OCI-LY1 (cell line): ENCODE data around the gene C3orf33.

Experiments
- H2AFZ ChIP-seq: fragments of 200-600 bp; sonication (generic), shearing (Covaris generic); 2 replicates; pipeline ENCODE4 v1.6.0; 2014; ENCODE audit warnings: antibody characterized with exemption, mild to moderate bottlenecking, low read length
- H3F3A ChIP-seq: fragments of 200-600 bp; sonication (generic), shearing (Covaris generic); 2 replicates; pipeline ENCODE4 v1.6.0; 2014; ENCODE audit warnings: mild to moderate bottlenecking, antibody characterized with exemption, low read length, moderate library complexity; ENCODE audit not compliant: insufficient read depth
- H3K27ac ChIP-seq: fragments of 200-600 bp; sonication (generic); 2 replicates; pipeline ENCODE4 v1.5.1; 2014; ENCODE audit warnings: low read length, mixed run types, mild to moderate bottlenecking, low read depth; ENCODE audit not compliant: poor library complexity, severe bottlenecking
- H3K27me3 ChIP-seq: fragments of 200-600 bp; sonication (generic); 2 replicates; pipeline ENCODE4 v1.6.0; 2014; ENCODE audit warnings: antibody characterized with exemption, mild to moderate bottlenecking, low read length, moderate library complexity; ENCODE audit not compliant: insufficient read depth
- H3K36me3 ChIP-seq: fragments of 200-600 bp; sonication (generic); 2 replicates; pipeline ENCODE4 v1.6.1; 2014; ENCODE audit warnings: mild to moderate bottlenecking, antibody characterized with exemption, low read length, moderate library complexity, mixed read lengths; ENCODE audit not compliant: insufficient read depth
- H3K4me1 ChIP-seq: fragments of 200-600 bp; sonication (generic); 2 replicates; pipeline ENCODE4 v1.5.1; 2014; ENCODE audit warnings: mild to moderate bottlenecking, low read length, moderate library complexity; ENCODE audit not compliant: insufficient read depth, severe bottlenecking
- H3K4me2 ChIP-seq: fragments of 200-600 bp; sonication (generic), shearing (Covaris generic); 2 replicates; pipeline ENCODE4 v1.6.1; 2014; ENCODE audit warnings: low read length
- H3K4me3 ChIP-seq: fragments of 200-600 bp; sonication (generic); 2 replicates; pipeline ENCODE4 v1.5.1; 2014; ENCODE audit warnings: low read length, low read depth, mild to moderate bottlenecking, mixed read lengths; ENCODE audit not compliant: poor library complexity, severe bottlenecking
- H3K79me2 ChIP-seq: fragments of 200-600 bp; shearing (Covaris generic); 2 replicates; pipeline ENCODE4 v1.6.1; 2016; ENCODE audit warnings: mixed run types, low read length, mixed read lengths; ENCODE audit not compliant: insufficient read depth
- H3K9ac ChIP-seq: fragments of 200-600 bp; sonication (generic), shearing (Covaris generic); 2 replicates; pipeline ENCODE4 v1.6.1; 2014; ENCODE audit warnings: mild to moderate bottlenecking, low read length, mixed read lengths
- H3K9me2 ChIP-seq: fragments of 200-600 bp; sonication (generic), shearing (Covaris generic); 2 replicates; pipeline ENCODE4 v1.6.1; 2014; ENCODE audit warnings: low read depth, mild to moderate bottlenecking, low read length, mixed read lengths
- H3K9me3 ChIP-seq: fragments of 200-600 bp; shearing (Covaris generic); 2 replicates; pipeline ENCODE4 v1.6.1; 2014; ENCODE audit warnings: low read length, mixed read lengths
- H4K20me1 ChIP-seq: fragments of 200-600 bp; sonication (generic), shearing (Covaris generic); 2 replicates; pipeline ENCODE4 v1.6.0; 2016; ENCODE audit warnings: mild to moderate bottlenecking, low read length; ENCODE audit not compliant: insufficient read depth
- EZH2 ChIP-seq: fragments of 200-600 bp; sonication (generic), shearing (Covaris generic); IDR thresholded peaks from 2 replicates; pipeline ENCODE4 v1.8.0; 2017; ENCODE audit warnings: borderline replicate concordance, mixed run types, mild to moderate bottlenecking, antibody characterized with exemption, low read length, moderate library complexity, mixed read lengths
- TF ChIP-seq, protein P1 (sequence below): fragments of 200-600 bp; sonication (generic), shearing (Covaris generic); IDR thresholded peaks from 2 replicates; pipeline ENCODE4 v1.5.1; 2017; ENCODE audit warnings: mild to moderate bottlenecking, antibody characterized with exemption, low read length, moderate library complexity, mixed read lengths

The C3orf33 gene

DNA sequence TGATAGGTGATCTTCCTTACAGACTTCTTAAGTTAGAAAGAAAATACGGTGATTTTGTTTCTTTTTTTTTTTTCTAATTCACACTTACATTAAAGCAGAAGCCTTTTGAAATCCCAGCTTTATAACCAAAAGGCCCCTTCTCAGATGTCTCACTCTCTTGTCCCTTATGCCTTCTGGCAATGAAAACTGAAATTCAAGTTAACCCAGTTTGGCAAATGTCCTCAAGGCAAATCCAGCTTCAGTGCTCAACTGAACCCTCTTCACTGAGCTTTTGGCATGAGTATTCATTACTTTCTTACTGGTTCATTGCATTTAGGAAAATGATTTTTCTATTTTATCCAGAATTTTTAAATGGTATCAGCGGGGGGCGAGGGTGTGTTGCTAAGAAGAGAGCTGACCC is 78.2 kb downstream of the C3orf33 start:
- Histone ChIP-seq H3K36me3 (no peaks in the 10 kb centered on the region), H3K4me3 (no peak overlapping the region), H3K4me1 (no peaks in the 10 kb centered on the region), H3K9ac (no peak overlapping the region), H3K27me3 (no peaks in the 10 kb centered on the region), H3K79me2 (no peaks in the 10 kb centered on the region), H3F3A (no peaks in the 10 kb centered on the region), H3K9me2 (no peaks in the 10 kb centered on the region), H2AFZ (no peak overlapping the region), H3K9me3 (no peaks in the 10 kb centered on the region), H4K20me1 (no peaks in the 10 kb centered on the region), H3K4me2 (no peak overlapping the region), H3K27ac (no peak overlapping the region)
- TF ChIP-seq, protein P1, sequence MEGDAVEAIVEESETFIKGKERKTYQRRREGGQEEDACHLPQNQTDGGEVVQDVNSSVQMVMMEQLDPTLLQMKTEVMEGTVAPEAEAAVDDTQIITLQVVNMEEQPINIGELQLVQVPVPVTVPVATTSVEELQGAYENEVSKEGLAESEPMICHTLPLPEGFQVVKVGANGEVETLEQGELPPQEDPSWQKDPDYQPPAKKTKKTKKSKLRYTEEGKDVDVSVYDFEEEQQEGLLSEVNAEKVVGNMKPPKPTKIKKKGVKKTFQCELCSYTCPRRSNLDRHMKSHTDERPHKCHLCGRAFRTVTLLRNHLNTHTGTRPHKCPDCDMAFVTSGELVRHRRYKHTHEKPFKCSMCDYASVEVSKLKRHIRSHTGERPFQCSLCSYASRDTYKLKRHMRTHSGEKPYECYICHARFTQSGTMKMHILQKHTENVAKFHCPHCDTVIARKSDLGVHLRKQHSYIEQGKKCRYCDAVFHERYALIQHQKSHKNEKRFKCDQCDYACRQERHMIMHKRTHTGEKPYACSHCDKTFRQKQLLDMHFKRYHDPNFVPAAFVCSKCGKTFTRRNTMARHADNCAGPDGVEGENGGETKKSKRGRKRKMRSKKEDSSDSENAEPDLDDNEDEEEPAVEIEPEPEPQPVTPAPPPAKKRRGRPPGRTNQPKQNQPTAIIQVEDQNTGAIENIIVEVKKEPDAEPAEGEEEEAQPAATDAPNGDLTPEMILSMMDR: no peak
- TF ChIP-seq EZH2: no peak

DNA sequence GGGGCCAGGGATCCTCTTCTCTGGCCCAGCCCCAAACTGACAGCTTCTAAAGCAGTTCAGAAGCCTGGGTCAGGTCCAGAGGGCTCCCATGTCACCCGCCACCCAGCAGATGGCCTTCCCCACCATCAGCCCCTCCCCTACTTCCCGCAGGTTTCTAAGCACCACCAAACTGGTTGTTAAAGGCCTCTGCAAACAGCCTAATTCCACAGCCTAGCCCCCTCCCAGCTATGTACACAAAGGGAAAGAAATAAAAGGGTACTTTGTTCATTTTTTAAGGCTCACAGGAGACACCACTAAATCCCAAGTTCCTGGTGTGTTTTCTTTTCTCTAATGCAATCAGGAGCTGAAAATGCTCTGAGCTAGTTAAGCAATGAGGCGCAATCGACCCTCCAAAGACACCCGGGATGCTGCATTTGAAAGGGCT is 91.8 kb downstream of the C3orf33 start:
- Histone ChIP-seq H3K9me3 (peaks cover 3% of the 10 kb centered on the region; the same call in 1 of the 2 replicates), H3K4me2 (no peak overlapping the region), H3K79me2 (no peaks in the 10 kb centered on the region), H3K27ac (no peak overlapping the region), H3K36me3 (no peaks in the 10 kb centered on the region), H4K20me1 (no peaks in the 10 kb centered on the region), H3K4me3 (no peak overlapping the region), H3K9me2 (no peaks in the 10 kb centered on the region), H2AFZ (no peak overlapping the region), H3F3A (no peaks in the 10 kb centered on the region), H3K4me1 (no peaks in the 10 kb centered on the region), H3K9ac (no peak overlapping the region), H3K27me3 (peaks cover 4% of the 10 kb centered on the region; the same call in 1 of the 2 replicates)
- no peak for TF ChIP-seq EZH2
- TF ChIP-seq, protein P1: no peak
